Mesodermal cell (in vitro differentiated cells): ENCODE measurements around the gene OR10S1.

Source experiments
- H3K27ac ChIP-seq: 2 replicates; pipeline ENCODE4 v1.7.0; 2013; ENCODE audit warnings: mild to moderate bottlenecking, low read depth, low read length, moderate library complexity; ENCODE audit not compliant: severe bottlenecking
- H3K36me3 ChIP-seq: 2 replicates; pipeline ENCODE4 v1.7.1; 2013; ENCODE audit warnings: mild to moderate bottlenecking, low read length, moderate library complexity; ENCODE audit not compliant: control insufficient read depth, insufficient read depth
- H3K4me1 ChIP-seq: one replicate; pipeline ENCODE4 v1.7.1; 2013; ENCODE audit warnings: mild to moderate bottlenecking, low read length; ENCODE audit not compliant: insufficient read depth, control insufficient read depth, poor library complexity, severe bottlenecking
- H3K4me3 ChIP-seq: 2 replicates; pipeline ENCODE4 v1.7.0; 2013; ENCODE audit warnings: low read length, control low read depth, mild to moderate bottlenecking; ENCODE audit not compliant: insufficient read depth, poor library complexity, severe bottlenecking; ENCODE audit errors: extremely low read depth
- H3K9me3 ChIP-seq: 2 replicates; pipeline ENCODE4 v1.7.1; 2013; ENCODE audit warnings: mild to moderate bottlenecking, low read length, moderate library complexity; ENCODE audit not compliant: control insufficient read depth
- whole genome bisulfite sequencing, 2 experiments: methylation state at CpG; one replicate each; pipeline ENCODE4 v1.1.5; 2013; ENCODE audit warnings: missing lambda C conversion rate in 2 of 2; ENCODE audit not compliant: insufficient coverage in 2 of 2; 5-methylcytosine and 5-hydroxymethylcytosine counted together

OR10S1 gene

GRCh38 chr11:123942413-123942812 lies 35.2 kb downstream of the OR10S1 start:
- Histone ChIP-seq H3K9me3 (no peaks in the 10 kb centered on the region), H3K27ac (no peak overlapping the region), H3K4me3 (no peak overlapping the region), H3K4me1 (no peaks in the 10 kb centered on the region), H3K36me3 (no peaks in the 10 kb centered on the region)
- WGBS, 2 experiments, result 95 to 100% methylated on average over 2 to 3 of the region's 4 CpGs

GRCh38 chr11:123939317-123939716 lies 38.3 kb downstream of the OR10S1 start, which contains the start of gene OR4D5:
Gene OR4D5, plus strand, starts transcription at chr11:123939617. Its CDS starts 0 bp downstream, at chr11:123939617.
- Histone ChIP-seq H3K4me3 (no peak within 1 kb of the TSS), H3K36me3 (no peaks in the 10 kb centered on the region), H3K27ac (no peak within 1 kb of the TSS), H3K9me3 (no peaks in the 10 kb centered on the region), H3K4me1 (no peaks in the 10 kb centered on the region)
- no CpG with 5 or more reads among the region's 1 CpG for WGBS, 2 experiments
